HG03432 (cell line): ENCODE results near the gene DNAJA1.

Source experiments
- ATAC-seq: cut with Tn5 transposase; IDR thresholded peaks from one replicate; pipeline ENCODE4 v1.9.1; 2021; ENCODE audit warnings: mild to moderate bottlenecking, moderate library complexity; ENCODE audit not compliant: unreplicated experiment

DNAJA1 gene

GRCh38 chr9:33025572-33026342 lies 684 bp downstream of the DNAJA1 start:
- ATAC-seq, result peak; percentile 54

GRCh38 chr9:33029231-33029786 lies 4.2 kb downstream of the DNAJA1 start:
- ATAC-seq, result no peak

GRCh38 chr9:33030285-33030684 lies 5.2 kb downstream of the DNAJA1 start:
- ATAC-seq, result no peak

GRCh38 chr9:33032292-33032691 lies 7.2 kb downstream of the DNAJA1 start:
- no peak for ATAC-seq

GRCh38 chr9:33032865-33033264 lies 7.8 kb downstream of the DNAJA1 start:
- ATAC-seq, result no peak

GRCh38 chr9:33040792-33041431 lies 15.8 kb downstream of the DNAJA1 start:
- no peak for ATAC-seq

- no peak for ATAC-seq
These were observed 16.5 kb downstream of the DNAJA1 start for GRCh38 chr9:33041432-33042188.

- no peak for ATAC-seq
These were observed 17.4 kb downstream of the DNAJA1 start for GRCh38 chr9:33042473-33042872.

- no peak for ATAC-seq
These were observed 18.6 kb downstream of the DNAJA1 start for GRCh38 chr9:33043671-33044070.

GRCh38 chr9:33044162-33044673 lies 19.1 kb downstream of the DNAJA1 start:
- peak; percentile 88 for ATAC-seq

- peak; percentile 2 for ATAC-seq
These were observed 19.7 kb downstream of the DNAJA1 start for GRCh38 chr9:33044677-33045282.

- no peak for ATAC-seq
These were observed 21.0 kb downstream of the DNAJA1 start for GRCh38 chr9:33046061-33046460.

GRCh38 chr9:33048054-33048465 lies 23.0 kb downstream of the DNAJA1 start:
- ATAC-seq, result no peak

- ATAC-seq, result peak; percentile 90
These were observed 24.7 kb downstream of the DNAJA1 start for GRCh38 chr9:33049680-33050361.

GRCh38 chr9:33051144-33051543 lies 26.1 kb downstream of the DNAJA1 start:
- ATAC-seq, result no peak

GRCh38 chr9:33065157-33066076 lies 40.3 kb downstream of the DNAJA1 start:
- ATAC-seq, result peak; percentile 87

GRCh38 chr9:33068991-33069390 lies 43.9 kb downstream of the DNAJA1 start:
- ATAC-seq, result no peak

- peak; percentile 99 for ATAC-seq
These were observed 51.3 kb downstream of the DNAJA1 start, which contains the start of gene SMU1 for GRCh38 chr9:33076046-33077004. TSS of gene SMU1 (minus strand) at chr9:33076674. CDS start at chr9:33076608, 66 bp downstream.
